ENCODE data around the gene GAS2L3. TPM values are rescaled to one million over a fixed set of nuclear protein-coding genes. Genes with fewer than 3 reads are reported as not detected.

GAS2L3 gene
- total RNA-seq, 1 experiment from 2014 or later: 11.7 TPM

GRCh38 chr12:100608776-100609175 is 35.3 kb downstream of the GAS2L3 start:
- Histone ChIP-seq H4K20me1 (ENCODE audit: control insufficient read depth, insufficient read depth, insufficient read length) (no peaks in the 10 kb centered on the region), H2AK5ac (ENCODE audit: insufficient read length, low read length) (no peak overlapping the region), H3K9me3 (ENCODE audit: control insufficient read depth, low read depth, low read length) (no peaks in the 10 kb centered on the region), H2BK5ac (ENCODE audit: insufficient read length, low read length) (no peak overlapping the region), H2AFZ (ENCODE audit: low read length) (no peak overlapping the region), H3K56ac (ENCODE audit: insufficient read length, low read depth, low read length) (no peak overlapping the region), H3K4ac (ENCODE audit: low read depth, low read length) (no peak overlapping the region), H3K14ac (ENCODE audit: insufficient read depth, low read length) (no peak overlapping the region), H3K23ac (ENCODE audit: insufficient read length, low read depth, low read length) (no peak overlapping the region), H2BK120ac (ENCODE audit: low read depth, low read length, poor library complexity, severe bottlenecking) (no peak overlapping the region), H2BK15ac (ENCODE audit: low read depth, low read length) (no peak overlapping the region), H3K4me2 (ENCODE audit: insufficient read depth, insufficient read length, low read length) (no peak overlapping the region), H3K23me2 (ENCODE audit: insufficient read length, low read depth, low read length, poor library complexity, severe bottlenecking) (no peaks in the 10 kb centered on the region), H2BK12ac (ENCODE audit: insufficient read length, low read depth, low read length) (no peak overlapping the region), H3T11ph (ENCODE audit: low read length) (no peak overlapping the region), H4K5ac (ENCODE audit: insufficient read length, low read depth, low read length) (no peak overlapping the region), H3K27me3 (ENCODE audit: insufficient read depth, low read length) (no peaks in the 10 kb centered on the region), H3K27ac (ENCODE audit: insufficient read length, low read depth, low read length) (no peak overlapping the region), H3K79me1 (ENCODE audit: insufficient read depth, low read depth, low read length, poor library complexity, severe bottlenecking) (no peaks in the 10 kb centered on the region), H3K79me2 (ENCODE audit: insufficient read depth, low read length) (no peaks in the 10 kb centered on the region), H2BK20ac (ENCODE audit: low read depth, low read length, poor library complexity, severe bottlenecking) (no peak overlapping the region), H3K9ac (ENCODE audit: extremely low read depth, insufficient read length, low read length) (no peak overlapping the region), H4K91ac (ENCODE audit: insufficient read length, low read depth, low read length) (no peak overlapping the region), H3K4me1 (ENCODE audit: insufficient read depth, low read length) (no peaks in the 10 kb centered on the region), H4K8ac (replicated peaks; ENCODE audit: insufficient read length, low read depth, low read length) (no peak overlapping the region), H3K18ac (ENCODE audit: insufficient read length, low read depth, low read length) (no peak overlapping the region)
- H3K4me1 Mint-ChIP-seq: no peaks in the 10 kb centered on the region
- no CpG with 5 or more reads among the region's 1 CpG for WGBS (ENCODE audit: extremely low coverage, insufficient read length, low lambda C conversion rate)
- TF ChIP-seq, protein P1, sequence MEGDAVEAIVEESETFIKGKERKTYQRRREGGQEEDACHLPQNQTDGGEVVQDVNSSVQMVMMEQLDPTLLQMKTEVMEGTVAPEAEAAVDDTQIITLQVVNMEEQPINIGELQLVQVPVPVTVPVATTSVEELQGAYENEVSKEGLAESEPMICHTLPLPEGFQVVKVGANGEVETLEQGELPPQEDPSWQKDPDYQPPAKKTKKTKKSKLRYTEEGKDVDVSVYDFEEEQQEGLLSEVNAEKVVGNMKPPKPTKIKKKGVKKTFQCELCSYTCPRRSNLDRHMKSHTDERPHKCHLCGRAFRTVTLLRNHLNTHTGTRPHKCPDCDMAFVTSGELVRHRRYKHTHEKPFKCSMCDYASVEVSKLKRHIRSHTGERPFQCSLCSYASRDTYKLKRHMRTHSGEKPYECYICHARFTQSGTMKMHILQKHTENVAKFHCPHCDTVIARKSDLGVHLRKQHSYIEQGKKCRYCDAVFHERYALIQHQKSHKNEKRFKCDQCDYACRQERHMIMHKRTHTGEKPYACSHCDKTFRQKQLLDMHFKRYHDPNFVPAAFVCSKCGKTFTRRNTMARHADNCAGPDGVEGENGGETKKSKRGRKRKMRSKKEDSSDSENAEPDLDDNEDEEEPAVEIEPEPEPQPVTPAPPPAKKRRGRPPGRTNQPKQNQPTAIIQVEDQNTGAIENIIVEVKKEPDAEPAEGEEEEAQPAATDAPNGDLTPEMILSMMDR (conservative IDR thresholded peaks at IDR 0.05): no peak
- no peak for DNase-seq
- H3K27ac Mint-ChIP-seq: peak overlapping the region in 1 of 3 experiments; percentile 79; a peak in 2 of 7 replicates
- no peaks in the 10 kb centered on the region for H3K9me3 Mint-ChIP-seq
- H3K27me3 Mint-ChIP-seq (ENCODE audit: low read depth): no peaks in the 10 kb centered on the region
- no peak overlapping the region for H3K4me3 Mint-ChIP-seq
- peaks cover 4 to 16% (median 12%) of the 10 kb centered on the region in 3 experiments; a peak in 6 of 7 replicates for H3K36me3 Mint-ChIP-seq (ENCODE audit: insufficient read depth in 1 of 3, low read depth in 3 of 3)

Measured in H9 (cell line).